SKM-1 treated with dmso at 0.1 percent for 144 hours (cell line): ENCODE measurements around the gene NDUFB7.

ENCODE experiments used
- DNase-seq: peaks from one replicate; lab custom pipeline; 2025; ENCODE audit not compliant: unreplicated experiment; lab: John Stamatoyannopoulos, UW

The NDUFB7 gene

DNA sequence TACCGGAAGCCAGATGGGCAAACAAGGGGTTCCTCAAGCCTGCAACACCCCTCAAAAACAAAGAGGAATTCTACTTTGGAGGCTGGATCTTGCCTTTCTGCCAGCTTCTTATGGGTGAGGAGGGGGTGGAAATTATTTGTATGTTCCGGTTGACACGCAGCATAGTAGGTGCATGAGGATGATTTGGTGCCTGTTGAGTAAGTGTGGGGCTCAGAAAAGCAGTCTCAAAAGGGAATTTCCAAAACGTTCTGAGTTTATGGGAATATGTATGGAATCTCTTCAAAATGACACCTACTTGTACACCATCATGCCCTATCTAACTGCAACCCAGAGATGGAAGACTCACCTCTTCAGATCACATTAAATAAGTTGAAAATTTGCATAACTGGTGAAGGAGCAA lies 45.4 kb downstream of the NDUFB7 start:
- DNase-seq: no peak

DNA sequence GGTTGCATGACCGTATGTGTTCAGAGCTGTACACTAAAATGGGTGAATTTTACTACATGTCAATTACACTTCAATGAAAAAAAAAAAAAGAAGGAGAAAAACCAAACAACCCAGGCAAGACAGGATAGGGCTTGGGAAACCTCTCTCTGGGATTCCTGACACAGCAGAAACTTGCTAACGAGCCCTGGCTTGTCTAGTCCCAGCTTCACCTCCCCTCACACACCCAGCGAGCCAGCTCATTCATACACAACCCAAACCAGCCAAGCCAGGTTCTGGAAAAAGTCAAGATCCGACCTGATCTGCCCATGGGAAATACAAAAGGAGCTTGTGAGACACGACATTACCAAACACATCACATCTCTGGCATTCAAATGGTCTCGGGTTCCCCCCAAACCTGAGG lies 46.1 kb downstream of the NDUFB7 start:
- DNase-seq: no peak

DNA sequence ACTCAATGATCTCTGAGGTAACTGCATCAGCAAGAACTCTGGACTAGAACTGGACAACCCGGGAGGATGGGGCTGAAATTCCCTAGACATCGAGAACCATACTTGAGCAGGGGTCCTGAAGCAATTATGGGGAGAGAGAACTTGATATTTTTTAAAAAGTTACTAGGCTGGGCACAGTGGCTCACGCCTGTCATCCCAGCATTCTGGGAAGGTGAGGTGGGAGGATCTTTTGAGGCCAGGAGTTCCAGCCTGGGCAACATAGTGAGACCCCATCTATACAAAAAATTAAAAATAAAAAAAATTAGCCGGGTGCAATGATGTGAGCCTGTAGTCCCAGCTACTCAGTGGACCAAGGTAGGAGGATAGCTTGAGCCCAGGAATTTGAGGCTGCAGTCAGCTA lies 51.3 kb downstream of the NDUFB7 start:
- DNase-seq: no peak

DNA sequence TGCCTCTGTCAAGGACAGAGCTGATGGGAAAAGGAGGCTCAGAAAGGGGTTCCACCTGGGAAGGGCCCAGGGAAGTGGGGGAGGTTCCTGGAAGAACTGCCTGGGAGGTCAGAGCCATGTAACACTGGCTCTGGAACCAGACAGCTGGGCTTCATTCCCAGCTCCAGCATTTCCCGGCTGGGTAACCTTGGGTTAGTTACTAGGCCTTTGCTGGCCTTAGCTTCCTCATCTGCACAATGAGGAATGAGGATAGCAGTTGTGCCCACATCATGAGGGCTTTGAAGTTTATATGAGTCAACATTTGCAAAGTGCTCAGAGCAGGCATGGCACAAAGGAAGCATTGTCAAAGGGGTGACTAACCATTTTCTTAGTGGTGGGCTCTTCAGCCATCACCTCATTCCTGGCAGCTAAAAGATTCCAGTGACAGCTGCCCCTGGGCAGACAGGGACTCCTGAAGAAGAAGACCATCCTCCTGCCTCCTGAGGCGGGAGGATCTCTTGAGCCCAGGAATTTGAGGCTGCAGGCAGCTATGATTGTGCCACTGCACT lies 51.9 kb downstream of the NDUFB7 start:
- no peak for DNase-seq

DNA sequence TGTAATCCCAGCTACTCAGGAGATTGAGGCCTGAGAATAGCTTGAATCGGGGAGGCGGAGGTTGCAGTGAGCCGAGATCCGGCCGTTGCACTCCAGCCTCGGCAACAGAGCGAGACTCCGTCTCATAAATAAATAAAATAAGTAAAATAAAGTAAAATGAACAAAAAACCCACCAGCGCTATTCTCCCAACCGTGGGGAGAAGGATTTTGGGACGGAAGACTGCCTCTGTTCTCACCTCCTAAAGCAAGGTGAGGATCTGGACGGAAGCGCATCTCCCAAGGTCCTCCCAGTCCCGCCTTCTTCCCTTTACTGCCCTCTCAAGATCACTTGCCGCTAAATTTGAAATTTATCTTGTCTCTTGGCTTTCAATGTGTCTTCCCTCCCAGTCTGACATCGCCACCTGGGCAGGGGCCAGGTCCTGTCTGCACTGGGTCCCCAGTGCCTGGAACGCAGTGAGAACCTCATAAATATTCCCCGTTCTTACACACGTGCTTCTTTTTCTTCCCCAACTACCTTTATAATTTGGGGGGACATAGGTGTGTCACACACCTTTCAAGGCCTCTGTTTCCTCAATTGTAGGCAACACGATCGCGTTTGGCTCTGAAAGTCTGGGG lies 52.5 kb downstream of the NDUFB7 start:
- DNase-seq: no peak

DNA sequence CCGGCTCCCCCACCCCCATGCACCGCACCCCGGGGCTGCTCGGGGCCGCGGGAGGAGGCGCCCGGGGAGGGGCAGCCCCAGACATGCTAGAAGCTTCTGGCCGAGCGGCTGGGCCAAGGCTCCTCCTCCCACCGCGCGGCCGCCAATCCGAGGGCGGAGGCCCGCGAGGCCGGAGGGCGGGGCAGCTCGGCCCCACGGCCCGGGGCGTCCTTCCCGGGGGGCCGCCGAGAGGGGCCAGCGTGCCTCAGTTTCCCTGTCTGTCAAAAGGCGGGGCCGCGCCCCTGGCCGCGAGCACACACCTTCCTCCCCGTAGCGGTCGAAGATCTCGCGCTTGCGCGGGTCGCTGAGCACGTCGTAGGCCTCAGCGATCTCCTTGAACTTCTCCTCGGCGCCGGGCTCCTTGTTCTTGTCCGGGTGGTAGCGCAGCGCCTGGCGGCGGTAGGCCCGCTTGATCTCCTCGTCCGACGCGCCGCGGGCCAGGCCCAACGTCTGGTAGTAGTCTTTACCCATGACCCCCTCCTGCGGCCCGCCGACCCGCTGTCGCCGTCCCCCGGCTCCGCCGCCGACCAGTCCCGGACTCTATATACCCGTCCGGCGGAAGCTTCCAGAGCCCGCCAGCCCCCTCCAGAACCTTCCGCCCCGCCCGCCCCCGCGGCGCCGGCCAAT lies 53.9 kb downstream of the NDUFB7 start, which contains the start of gene DNAJB1:
Gene DNAJB1 (minus strand): TSS at position 558 of the 666 bp plus-strand sequence. CDS start 48 bp downstream, at position 510.
- DNase-seq: peak; percentile 48

DNA sequence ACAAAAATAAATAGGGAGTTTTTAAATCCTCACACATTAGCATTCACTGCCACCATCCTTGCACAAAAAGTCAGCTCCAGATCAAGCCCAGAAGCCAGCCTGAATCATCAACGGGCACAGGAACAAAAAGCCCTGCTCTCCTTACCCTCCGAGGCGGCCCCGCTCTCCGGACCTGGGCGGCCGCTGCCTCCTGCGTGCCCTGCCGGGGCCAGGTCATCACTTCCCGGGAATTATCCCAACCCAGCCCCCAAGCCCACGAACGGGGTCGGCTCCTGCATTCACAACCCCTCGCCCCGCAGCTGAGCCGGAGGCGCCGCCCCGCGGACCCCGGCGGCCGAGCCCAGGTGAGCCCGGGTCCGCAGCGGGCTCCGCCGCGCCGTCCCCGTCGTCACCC lies 54.4 kb downstream of the NDUFB7 start:
- DNase-seq: no peak

DNA sequence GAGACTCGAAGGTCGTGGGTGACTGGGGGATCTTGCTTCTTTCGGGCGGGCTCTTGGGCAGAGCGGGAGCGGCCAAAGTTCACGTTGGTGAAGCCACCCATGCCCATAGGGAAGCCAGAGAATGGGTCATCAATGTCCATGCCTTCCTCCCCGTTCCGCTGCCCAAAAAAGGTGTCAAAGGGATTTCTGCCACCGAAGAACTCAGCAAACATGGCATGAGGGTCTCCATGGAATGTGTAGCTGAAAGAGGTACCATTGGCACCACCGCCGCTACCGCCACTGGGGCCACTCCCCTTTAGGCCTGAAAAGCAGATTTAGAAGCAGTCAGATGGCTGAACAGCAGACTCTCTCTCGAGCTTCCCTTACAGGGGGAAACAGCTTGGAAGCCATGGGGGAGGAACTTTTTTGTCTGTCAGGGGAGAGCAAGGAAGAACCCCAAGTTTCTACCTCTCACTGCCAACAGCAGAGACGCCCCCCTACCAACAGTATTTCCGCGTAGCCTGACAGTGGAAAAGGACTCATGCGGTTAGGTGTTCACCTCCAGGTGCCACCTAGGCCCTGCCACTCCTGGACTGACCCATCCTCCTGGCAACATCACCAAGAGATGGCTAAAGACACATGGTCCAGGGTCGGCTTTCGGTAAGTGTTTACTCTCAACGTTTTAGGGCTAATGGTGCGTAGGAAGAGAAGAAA lies 55.0 kb downstream of the NDUFB7 start:
- no peak for DNase-seq
